Natural killer cell (primary cell): ENCODE measurements around the gene CCDC201. TPM values are rescaled to one million over a fixed set of nuclear protein-coding genes. Genes with fewer than 3 reads are reported as not detected.

Experiments used
- ATAC-seq, 3 donors: fragments of 150-1000 bp in 2 of 3; fragments of 200-7000 bp in 1 of 3; cut with Tn5 transposase; 1 replicate in 1 of 3; 2 replicates in 2 of 3; pipeline ENCODE4 v1.10.0; 2021; ENCODE audit warnings: mild to moderate bottlenecking in 2 of 3, moderate library complexity in 2 of 3
- DNase-seq, 2 donors: peaks; one replicate each; pipeline versions ENCODE4 v3.0.0 to v3.0.0-alpha.2; 2013 to 2021; ENCODE audit warnings: mixed read lengths in 1 of 2
- H3K27ac ChIP-seq: one replicate; pipeline ENCODE4 v1.5.1; 2013; ENCODE audit warnings: mild to moderate bottlenecking, low read length
- H3K27me3 ChIP-seq: one replicate; pipeline ENCODE4 v1.6.1; 2013; ENCODE audit warnings: low read length; ENCODE audit not compliant: control insufficient read depth, insufficient read depth
- H3K36me3 ChIP-seq: one replicate; pipeline ENCODE4 v1.6.1; 2013; ENCODE audit warnings: low read length; ENCODE audit not compliant: control insufficient read depth, insufficient read depth
- H3K4me1 ChIP-seq: one replicate; pipeline ENCODE4 v1.6.1; 2013; ENCODE audit warnings: low read length; ENCODE audit not compliant: control insufficient read depth, insufficient read depth
- H3K4me3 ChIP-seq: one replicate; pipeline ENCODE4 v1.5.1; 2013; ENCODE audit warnings: low read length
- H3K9me3 ChIP-seq: one replicate; pipeline ENCODE4 v1.6.1; 2013; ENCODE audit warnings: low read length; ENCODE audit not compliant: control insufficient read depth, insufficient read depth
- H3K27ac Mint-ChIP-seq, 2 donors: one replicate each; pipeline ENCODE4 v1.8.0; 2022; ENCODE audit warnings: mild to moderate bottlenecking in 2 of 2, mixed read lengths in 2 of 2, moderate library complexity in 1 of 2
- H3K27me3 Mint-ChIP-seq, 2 donors: one replicate each; pipeline ENCODE4 v1.8.0; 2022; ENCODE audit warnings: low read depth in 2 of 2, mixed read lengths in 2 of 2
- H3K36me3 Mint-ChIP-seq: one replicate; pipeline ENCODE4 v1.8.0; 2022; ENCODE audit warnings: mixed read lengths
- H3K4me1 Mint-ChIP-seq, 2 donors: one replicate each; pipeline ENCODE4 v1.8.0; 2022; ENCODE audit warnings: mixed read lengths in 2 of 2
- H3K4me3 Mint-ChIP-seq: one replicate; pipeline ENCODE4 v1.8.0; 2022; ENCODE audit warnings: mild to moderate bottlenecking, moderate library complexity, mixed read lengths
- H3K9me3 Mint-ChIP-seq, 2 donors: one replicate each; pipeline ENCODE4 v1.8.0; 2022; ENCODE audit warnings: mixed read lengths in 2 of 2
- WGBS: methylation state at CpG from one replicate; pipeline ENCODE4 v1.1.7; 2013; ENCODE audit warnings: missing lambda C conversion rate; ENCODE audit not compliant: insufficient coverage; 5-methylcytosine and 5-hydroxymethylcytosine counted together
- intact Hi-C: fragments of 100-400 bp; cut with micrococcal nuclease; formaldehyde crosslinking; loops from one replicate; pipeline ENCODE4 v1.14.2; 2022
- total RNA-seq, 4 donors: library from RNA; stranded (reverse); fragments of 120-200 nt in 1 of 4; gene quantifications; one replicate each; pipeline versions ENCODE4 v1.2.3 to v1.2.4, GENCODE V29; 2013 to 2022
- TF ChIP-seq, protein P1 (sequence below): fragments of 200-600 bp; IDR thresholded peaks from one replicate; pipeline ENCODE4 v1.8.0; 2022; ENCODE audit warnings: antibody characterized with exemption

The CCDC201 gene
- total RNA-seq, 3 donors from 2014 or later (not counting 1 experiment from before 2014, with no cell fraction given), result not detected

DNA sequence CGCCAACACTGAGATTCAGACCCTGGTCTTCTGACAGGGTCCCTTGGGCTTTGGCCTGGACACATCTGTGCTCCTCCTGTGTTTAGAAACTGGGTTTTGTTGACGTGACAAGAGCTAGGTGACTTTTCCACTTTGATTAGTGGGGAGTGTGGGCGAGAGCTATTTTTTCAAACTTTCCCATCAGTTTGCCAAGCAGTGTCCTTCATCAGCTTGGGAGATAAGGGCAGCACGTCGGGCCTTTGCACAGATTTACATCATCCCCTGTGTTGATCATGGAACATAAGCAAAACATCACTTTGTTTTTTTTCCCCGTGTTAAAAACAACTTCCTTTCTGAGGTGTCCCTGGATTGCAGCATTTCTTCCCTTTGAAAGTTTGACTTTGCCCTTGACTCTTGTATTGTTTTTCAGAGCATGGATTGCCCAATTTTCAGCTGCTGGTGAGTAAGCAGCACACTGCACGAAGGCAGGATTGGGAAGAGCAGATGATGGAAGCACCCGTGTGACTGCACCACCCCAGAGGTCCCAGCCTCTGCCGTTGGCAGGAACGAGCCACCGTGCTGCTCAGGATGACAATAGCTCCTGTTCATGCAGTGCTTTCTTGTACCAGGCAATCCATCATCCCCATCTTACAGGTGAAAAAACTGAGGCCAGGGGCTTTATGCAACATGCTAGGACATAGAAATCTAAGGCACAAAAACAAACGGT lies 9.0 kb upstream of the CCDC201 start:
- no peaks in the 10 kb centered on the region for H3K9me3 Mint-ChIP-seq
- no peak overlapping the region for H3K4me3 ChIP-seq
- H3K36me3 ChIP-seq, result no peaks in the 10 kb centered on the region
- no peak overlapping the region for H3K4me3 Mint-ChIP-seq
- no peak overlapping the region for H3K27ac Mint-ChIP-seq
- peaks cover 15 to 17% of the 10 kb centered on the region in 2 donors for H3K27me3 Mint-ChIP-seq
- H3K36me3 Mint-ChIP-seq, result no peaks in the 10 kb centered on the region
- H3K4me1 ChIP-seq, result no peaks in the 10 kb centered on the region
- no peaks in the 10 kb centered on the region for H3K27me3 ChIP-seq
- no peak for DNase-seq
- intact Hi-C loops, result no loop called here
- TF ChIP-seq, protein P1, sequence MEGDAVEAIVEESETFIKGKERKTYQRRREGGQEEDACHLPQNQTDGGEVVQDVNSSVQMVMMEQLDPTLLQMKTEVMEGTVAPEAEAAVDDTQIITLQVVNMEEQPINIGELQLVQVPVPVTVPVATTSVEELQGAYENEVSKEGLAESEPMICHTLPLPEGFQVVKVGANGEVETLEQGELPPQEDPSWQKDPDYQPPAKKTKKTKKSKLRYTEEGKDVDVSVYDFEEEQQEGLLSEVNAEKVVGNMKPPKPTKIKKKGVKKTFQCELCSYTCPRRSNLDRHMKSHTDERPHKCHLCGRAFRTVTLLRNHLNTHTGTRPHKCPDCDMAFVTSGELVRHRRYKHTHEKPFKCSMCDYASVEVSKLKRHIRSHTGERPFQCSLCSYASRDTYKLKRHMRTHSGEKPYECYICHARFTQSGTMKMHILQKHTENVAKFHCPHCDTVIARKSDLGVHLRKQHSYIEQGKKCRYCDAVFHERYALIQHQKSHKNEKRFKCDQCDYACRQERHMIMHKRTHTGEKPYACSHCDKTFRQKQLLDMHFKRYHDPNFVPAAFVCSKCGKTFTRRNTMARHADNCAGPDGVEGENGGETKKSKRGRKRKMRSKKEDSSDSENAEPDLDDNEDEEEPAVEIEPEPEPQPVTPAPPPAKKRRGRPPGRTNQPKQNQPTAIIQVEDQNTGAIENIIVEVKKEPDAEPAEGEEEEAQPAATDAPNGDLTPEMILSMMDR, result no peak
- ATAC-seq, result no peak
- no peak overlapping the region for H3K27ac ChIP-seq
- H3K4me1 Mint-ChIP-seq, result no peaks in the 10 kb centered on the region
- WGBS, result 79% methylated on average over 12 of the region's 12 CpGs
- H3K9me3 ChIP-seq, result no peaks in the 10 kb centered on the region

DNA sequence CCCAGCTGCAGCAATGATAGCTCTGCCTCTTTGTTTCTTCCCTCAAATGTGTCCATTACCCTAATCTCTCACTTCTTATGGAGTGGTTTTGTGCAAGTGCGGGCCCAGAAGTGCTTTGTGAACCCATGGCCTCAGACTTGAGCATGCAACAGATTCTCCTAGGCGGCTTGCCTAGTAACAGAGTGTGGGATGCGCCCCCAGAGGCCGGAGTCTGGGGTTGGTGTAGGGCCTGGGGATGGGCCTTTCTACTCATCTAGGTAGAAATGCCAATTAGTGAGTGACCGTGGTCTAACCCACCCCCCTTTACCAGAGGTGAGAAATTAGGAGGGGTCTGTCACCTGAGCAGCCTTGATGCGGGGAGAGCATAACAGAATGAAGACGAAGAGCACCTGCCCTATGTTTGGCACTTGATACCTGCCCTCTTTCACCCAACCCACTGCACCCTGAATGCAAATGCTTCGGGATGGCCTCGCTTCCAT lies 8.4 kb upstream of the CCDC201 start:
- H3K36me3 Mint-ChIP-seq, result no peaks in the 10 kb centered on the region
- ATAC-seq (no peak), DNase-seq (no peak)
- H3K27me3 ChIP-seq, result no peaks in the 10 kb centered on the region
- no peaks in the 10 kb centered on the region for H3K9me3 Mint-ChIP-seq
- H3K27ac ChIP-seq, result no peak overlapping the region
- peaks cover 11 to 15% of the 10 kb centered on the region in 2 donors for H3K27me3 Mint-ChIP-seq
- no peak overlapping the region for H3K4me3 ChIP-seq
- no peaks in the 10 kb centered on the region for H3K9me3 ChIP-seq
- WGBS, result 90% methylated on average over 8 of the region's 9 CpGs
- no peak overlapping the region for H3K27ac Mint-ChIP-seq
- intact Hi-C loops, result no loop called here
- no peaks in the 10 kb centered on the region for H3K4me1 Mint-ChIP-seq
- H3K36me3 ChIP-seq, result no peaks in the 10 kb centered on the region
- no peak overlapping the region for H3K4me3 Mint-ChIP-seq
- TF ChIP-seq, protein P1, result no peak
- H3K4me1 ChIP-seq, result no peaks in the 10 kb centered on the region

DNA sequence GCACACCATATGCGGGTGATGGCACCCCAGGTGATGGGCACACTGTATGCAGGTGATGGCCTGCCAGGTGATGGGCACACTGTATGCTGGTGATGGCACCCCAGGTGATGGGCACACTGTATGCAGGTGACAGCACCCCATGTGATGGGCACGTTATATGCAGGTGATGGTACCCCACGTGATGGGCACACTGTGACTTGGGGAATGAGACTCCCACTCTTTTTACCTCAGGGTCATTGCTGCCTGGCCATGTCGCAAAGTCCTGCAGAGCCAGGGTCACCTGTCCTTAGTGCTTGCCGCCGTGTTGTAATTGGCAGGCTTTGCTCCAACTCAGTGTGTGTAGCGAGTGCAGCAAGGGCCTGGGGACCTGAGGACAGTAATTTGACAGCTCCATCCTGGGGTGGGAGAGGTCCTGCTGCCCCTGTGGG lies 7.6 kb upstream of the CCDC201 start:
- Mint-ChIP-seq H3K9me3 (no peaks in the 10 kb centered on the region), H3K27me3 (peaks cover 10 to 15% of the 10 kb centered on the region in 2 donors), H3K4me1 (no peaks in the 10 kb centered on the region), H3K27ac (no peak overlapping the region), H3K36me3 (no peaks in the 10 kb centered on the region), H3K4me3 (no peak overlapping the region)
- Histone ChIP-seq H3K27ac (no peak overlapping the region), H3K4me3 (no peak overlapping the region), H3K4me1 (no peaks in the 10 kb centered on the region), H3K27me3 (no peaks in the 10 kb centered on the region), H3K36me3 (no peaks in the 10 kb centered on the region), H3K9me3 (no peaks in the 10 kb centered on the region)
- ATAC-seq, result peak in 1 of 3 donors; percentile 41
- WGBS, result 87% methylated on average over 7 of the region's 7 CpGs
- intact Hi-C loops, result no loop called here
- TF ChIP-seq, protein P1, result no peak
- no peak for DNase-seq
